ENCODE measurements around the gene TCF7L1.

GRCh38 chr2:85319796-85320195, 186.6 kb downstream of the TCF7L1 start:
- no peak for TF ChIP-seq POLR2A (IDR thresholded peaks at IDR 0.05; ENCODE audit: low read length)
- no peak for TF ChIP-seq GATA1 (IDR thresholded peaks at IDR 0.05; ENCODE audit: low read depth, low read length)

Data from erythroblast (primary cell).